Stimulated activated CD8-positive, alpha-beta memory T cell treated with anti-CD3 and anti-CD28 coated beads, Interleukin-15, amount 100 ng/mL, for 4 hours (primary cell): ENCODE data around the gene PAEP.
"Not testable (repeated sequence)": the region's sequence is repeated elsewhere in the genome, so short reads cannot be mapped to it uniquely, and the experiment has no call there.

Experiments
- DNase-seq, 2 donors: peaks; one replicate each; pipeline ENCODE4 v3.0.0-alpha.2; 2020; ENCODE audit warnings: low read depth in 2 of 2

PAEP gene

DNA sequence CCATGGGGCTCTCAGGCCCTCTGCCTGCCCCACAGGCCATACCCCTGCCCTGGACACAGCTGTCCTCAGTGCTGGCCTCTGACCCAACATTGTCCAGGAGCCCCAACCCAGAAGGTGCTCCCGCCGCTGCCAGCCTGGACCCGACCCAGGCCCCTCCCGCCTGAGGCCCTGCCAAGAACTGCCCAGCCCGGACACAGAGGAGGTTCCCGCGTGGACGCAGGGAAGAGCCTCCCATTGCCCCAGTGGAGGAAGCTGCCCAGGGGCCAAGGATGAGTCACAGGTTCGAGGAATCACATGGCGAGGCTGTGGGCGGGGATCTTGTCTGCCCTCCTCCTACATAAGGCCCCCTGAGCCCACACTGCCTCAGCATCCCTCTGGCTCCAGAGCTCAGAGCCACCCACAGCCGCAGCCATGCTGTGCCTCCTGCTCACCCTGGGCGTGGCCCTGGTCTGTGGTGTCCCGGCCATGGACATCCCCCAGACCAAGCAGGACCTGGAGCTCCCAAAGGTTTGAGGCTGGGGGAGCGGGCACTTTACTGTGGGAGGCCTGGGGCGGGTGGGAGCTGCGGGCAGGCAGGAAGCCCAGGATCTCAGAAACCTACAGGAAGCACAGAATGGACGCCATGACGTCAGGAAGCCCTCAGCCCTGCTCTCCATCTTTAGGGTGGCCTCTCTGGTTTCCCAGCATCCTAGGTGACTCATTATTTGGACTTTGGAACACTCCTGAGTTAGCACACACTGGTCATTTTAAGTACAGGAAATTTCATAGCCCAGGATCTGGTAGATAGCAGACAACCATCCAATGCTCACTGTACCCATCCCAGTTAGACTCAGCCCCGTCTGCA is at the start of gene PAEP:
Gene PAEP (plus strand): TSS at position 366 of the 844 bp plus-strand sequence.
- no peak for DNase-seq

- DNase-seq = no peak
Measured at GRCh38 chr9:135512241-135512603, 49.3 kb upstream of the PAEP start.

DNA sequence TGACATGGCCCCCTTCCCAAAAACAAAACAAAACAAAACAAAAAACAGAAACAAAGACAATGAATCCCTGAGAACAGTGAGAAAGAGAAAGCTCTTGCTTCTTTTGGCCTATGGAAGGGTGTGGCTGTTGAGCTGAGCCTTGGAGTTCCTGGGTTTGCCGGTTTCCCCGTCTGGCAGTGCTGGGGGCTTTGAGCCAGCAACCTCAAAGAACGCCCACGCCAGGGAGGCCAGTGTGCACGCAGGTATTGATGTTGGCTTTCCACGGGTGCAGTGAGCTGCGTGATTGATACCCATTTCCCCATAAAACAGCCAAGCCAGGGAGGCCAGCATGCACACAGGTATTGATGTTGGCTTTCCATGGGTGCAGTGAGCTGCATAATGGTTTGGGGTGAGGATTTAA is 48.7 kb upstream of the PAEP start:
- no peak for DNase-seq

- DNase-seq = no peak
Measured at GRCh38 chr9:135513351-135513846, 48.2 kb upstream of the PAEP start.

GRCh38 chr9:135513906-135514305 is 47.6 kb upstream of the PAEP start:
- not testable (repeated sequence) for DNase-seq

GRCh38 chr9:135514342-135515082 is 47.0 kb upstream of the PAEP start:
- DNase-seq = no peak

DNA sequence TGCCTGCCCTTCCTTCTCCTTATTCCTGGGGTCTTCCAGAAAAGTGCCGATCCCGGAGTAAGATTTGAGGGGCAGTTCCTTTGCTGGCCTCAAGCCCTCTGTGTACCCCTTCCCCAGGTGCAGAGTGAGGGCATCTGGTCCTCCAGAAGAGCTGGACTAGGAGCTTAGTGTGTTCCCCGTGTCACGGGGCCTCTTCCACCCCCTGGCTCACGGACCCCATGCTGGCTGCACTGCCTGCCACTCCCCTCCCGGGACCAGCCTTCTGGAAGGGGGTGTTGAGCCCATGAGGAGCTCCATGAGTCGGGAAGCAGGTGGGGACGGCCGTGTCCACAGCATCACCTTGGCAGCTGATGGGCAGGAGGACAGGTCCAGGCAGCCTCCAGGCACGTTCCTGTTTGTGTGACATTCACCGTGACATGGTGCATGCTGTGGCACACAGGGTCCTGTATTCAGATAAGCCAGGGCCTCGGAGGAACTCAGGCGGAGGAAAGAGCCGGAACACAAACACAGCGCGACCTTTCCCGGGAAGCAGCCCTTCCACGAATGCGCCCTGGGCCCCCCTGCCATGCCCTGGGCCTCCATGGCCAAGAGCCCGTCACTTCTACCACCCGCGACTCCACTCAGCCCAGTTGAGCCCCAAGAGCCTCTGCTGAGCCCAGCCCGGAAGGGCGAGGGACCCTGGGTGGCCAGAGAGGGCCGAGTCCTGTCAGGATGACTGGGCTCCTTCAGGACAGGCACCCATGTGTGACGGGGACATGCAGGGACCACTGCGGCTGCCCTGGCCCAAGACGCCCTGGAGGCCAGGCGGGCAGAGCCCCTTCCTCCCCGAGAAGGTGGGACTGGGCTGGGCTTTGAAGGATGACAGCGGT is 46.2 kb upstream of the PAEP start:
- DNase-seq = no peak

DNA sequence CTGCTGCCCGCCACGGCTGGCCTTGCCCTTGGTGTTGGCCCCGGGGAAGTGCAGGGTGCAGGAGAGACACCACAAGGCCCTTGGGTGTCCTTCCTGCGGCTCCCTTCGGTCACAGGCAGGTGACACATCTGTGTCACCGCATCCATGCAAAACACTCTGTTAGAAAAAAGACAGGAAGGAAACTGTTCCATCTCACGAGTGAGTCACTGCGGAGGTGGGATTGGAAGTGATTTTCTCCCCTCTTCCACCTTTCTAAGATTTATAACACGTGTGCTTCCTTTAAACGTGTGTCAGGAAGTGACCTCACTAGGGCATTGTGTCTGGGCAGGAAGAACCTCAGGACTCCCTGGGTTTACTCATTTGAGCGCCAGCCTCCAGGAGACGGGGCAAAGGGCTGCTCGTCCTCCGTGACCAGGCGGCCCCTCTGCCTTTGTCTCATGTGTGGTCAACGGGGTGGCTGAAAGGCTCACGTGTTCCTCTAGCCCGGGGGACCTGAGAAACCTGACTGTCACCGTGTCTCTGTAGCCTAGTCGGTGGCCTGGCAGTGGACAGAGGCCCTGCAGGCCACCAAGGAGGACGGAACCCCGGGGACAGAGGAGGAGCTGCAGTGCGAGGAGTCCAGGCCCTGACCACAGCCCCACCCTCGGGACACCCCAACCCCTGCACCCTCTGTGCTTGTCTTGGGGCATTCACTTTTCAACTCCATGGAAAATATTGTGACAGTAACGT is 45.3 kb upstream of the PAEP start:
- DNase-seq = no peak

DNA sequence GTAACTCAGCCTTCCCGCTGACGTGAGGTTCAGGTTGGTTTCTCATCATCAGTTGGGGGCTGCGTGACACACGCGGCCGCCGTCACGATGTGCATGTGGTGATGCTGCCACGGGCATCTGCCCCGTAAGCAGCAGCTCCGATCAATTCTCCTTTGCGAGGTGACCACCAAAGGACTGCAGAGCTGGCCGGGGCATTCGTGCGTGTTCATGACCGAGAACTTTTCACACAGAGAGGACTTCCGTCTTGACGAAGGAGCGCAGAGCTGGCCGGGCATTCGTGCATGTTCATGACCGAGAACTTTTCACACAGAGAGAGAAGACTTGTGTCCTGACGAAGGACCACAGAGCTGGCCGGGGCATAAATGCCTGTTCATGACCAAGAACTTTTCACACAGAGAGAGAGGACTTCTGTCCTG is 44.1 kb upstream of the PAEP start:
- no peak for DNase-seq

DNA sequence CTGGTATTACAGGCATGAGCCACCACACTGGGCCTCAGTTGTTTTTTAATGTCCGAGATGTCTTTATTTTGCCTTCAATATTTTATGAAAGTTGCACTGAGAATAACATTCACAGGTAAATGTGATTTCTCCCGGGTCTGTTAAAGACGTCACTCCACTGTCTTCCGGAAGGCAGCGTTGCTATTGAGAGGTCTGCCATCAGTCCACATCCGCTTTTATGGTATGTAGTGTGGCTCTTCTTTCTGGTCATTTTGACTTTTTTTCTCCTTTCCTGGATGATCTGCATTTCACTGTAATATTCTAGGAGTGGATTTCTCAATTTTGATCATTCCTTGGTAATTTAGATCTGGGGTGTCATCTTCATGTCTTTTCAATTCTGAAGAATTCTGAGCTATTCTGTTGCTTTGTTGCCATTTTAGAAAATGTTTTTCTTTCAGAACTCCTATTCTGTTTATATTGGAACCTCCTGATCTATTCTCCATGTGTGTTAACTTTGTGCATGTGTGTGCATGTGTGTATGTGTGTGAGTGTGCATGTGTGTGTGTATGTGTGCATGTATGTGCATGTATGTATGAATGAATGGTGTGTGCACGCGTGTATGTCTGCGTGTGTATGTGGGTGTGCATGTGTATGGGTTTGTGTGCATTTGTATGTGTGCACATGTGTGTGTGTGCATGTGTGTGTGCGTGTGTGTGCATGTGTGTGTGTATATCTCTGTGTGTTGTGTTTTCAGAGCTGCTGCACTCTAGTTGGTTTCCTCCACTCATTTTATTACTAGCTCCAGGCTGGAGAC is 42.2 kb upstream of the PAEP start:
- no peak for DNase-seq

DNA sequence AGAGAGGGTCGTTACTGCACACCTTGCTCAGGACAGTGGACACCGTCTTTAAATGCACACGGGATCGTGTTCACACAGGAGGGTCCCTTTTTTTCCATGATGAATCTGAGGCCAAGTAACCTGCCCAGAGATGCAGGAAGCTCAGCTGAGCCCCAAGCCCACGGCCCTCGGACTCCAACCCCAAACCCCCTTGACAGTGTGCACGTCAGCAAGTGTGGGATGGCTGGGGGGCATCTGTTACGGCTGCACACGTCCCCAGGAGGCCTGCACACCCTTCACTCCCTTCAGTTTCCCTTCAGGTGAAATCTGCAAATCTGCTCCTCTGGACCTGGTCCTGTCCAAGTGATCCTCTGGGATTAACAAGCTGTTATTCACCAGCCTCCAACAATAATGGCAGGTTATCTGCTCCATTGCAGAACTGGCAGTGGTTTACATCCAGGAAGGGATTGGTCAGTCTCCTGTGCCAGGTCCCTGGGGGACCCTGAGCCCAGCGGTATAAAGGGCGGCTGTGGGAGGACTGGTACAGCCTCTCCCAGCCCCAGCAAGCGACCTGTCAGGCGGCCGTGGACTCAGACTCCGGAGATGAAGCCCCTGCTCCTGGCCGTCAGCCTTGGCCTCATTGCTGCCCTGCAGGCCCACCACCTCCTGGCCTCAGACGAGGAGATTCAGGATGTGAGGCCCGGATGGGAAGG is 40.5 kb upstream of the PAEP start, which contains the start of gene LCN1:
Gene LCN1 (plus strand): TSS at position 525 of the 692 bp plus-strand sequence. CDS start 58 bp downstream, at position 583.
- DNase-seq = no peak

GRCh38 chr9:135521608-135522095 is 39.9 kb upstream of the PAEP start:
- DNase-seq = no peak

- no peak for DNase-seq
Measured at GRCh38 chr9:135522137-135522877, 39.2 kb upstream of the PAEP start.

- no peak for DNase-seq
Measured at GRCh38 chr9:135522931-135523330, 38.6 kb upstream of the PAEP start.

DNA sequence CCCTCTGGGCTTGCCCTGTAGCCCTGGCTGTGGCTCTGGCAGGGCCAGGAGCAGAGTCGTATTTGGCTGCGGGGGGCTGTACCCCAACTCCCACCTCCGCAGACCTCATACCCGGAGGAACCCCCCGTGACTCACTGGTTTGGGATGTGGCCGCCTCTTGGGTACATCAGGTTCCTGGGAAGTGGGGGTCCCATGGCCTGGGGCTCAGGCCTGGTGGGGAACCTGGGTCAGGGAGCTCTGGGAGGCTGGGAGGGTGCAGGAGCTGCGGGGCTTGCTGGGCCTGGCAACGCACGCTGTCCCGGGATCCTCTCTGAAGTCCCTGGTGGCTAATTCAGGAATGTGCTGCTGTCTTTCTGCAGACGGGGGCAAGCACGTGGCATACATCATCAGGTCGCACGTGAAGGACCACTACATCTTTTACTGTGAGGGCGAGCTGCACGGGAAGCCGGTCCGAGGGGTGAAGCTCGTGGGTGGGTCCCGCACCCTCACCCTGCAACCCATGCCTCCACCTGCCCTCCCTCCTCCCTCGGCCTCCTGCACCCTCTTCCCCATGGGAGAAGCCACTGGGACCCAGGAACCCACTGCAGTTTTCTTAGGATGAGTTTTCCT is 37.9 kb upstream of the PAEP start:
- no peak for DNase-seq

- no peak for DNase-seq
Measured at GRCh38 chr9:135524130-135524861, 37.3 kb upstream of the PAEP start.

GRCh38 chr9:135525241-135526088 is 36.1 kb upstream of the PAEP start:
- DNase-seq = no peak
